Mesenchymal stem cell (in vitro differentiated cells and primary cell): ENCODE results near the gene ATP7B.

ENCODE experiments used
- DNase-seq: peaks from one replicate; pipeline ENCODE4 v3.0.0-alpha.2; 2013
- H2AFZ ChIP-seq: one replicate; pipeline ENCODE4 v1.6.1; 2013; ENCODE audit warnings: low read depth, mild to moderate bottlenecking, control low read depth, inconsistent platforms, low read length, moderate library complexity
- H2AK5ac ChIP-seq: 2 replicates; pipeline ENCODE4 v1.6.1; 2013; ENCODE audit warnings: low read length, moderate library complexity, mild to moderate bottlenecking, inconsistent platforms; ENCODE audit not compliant: severe bottlenecking
- H2BK120ac ChIP-seq: one replicate; pipeline ENCODE4 v1.6.1; 2013; ENCODE audit warnings: low read depth, mild to moderate bottlenecking, inconsistent platforms, low read length, moderate library complexity
- H2BK12ac ChIP-seq, 2 experiments: one replicate each; pipeline ENCODE4 v1.6.1; 2013; ENCODE audit warnings: inconsistent platforms in 2 of 2, low read length in 2 of 2, mild to moderate bottlenecking in 2 of 2, moderate library complexity in 2 of 2, control low read depth in 1 of 2
- H2BK15ac ChIP-seq: one replicate; pipeline ENCODE4 v1.6.1; 2013; ENCODE audit warnings: mild to moderate bottlenecking, low read depth, inconsistent platforms; ENCODE audit not compliant: poor library complexity, severe bottlenecking
- H2BK5ac ChIP-seq: 2 replicates; pipeline ENCODE4 v1.6.1; 2013; ENCODE audit warnings: low read depth, mild to moderate bottlenecking, low read length, control low read depth, inconsistent platforms; ENCODE audit not compliant: poor library complexity, severe bottlenecking
- H3K14ac ChIP-seq, 2 experiments: one replicate each; pipeline ENCODE4 v1.6.1; 2013; ENCODE audit warnings: inconsistent platforms in 2 of 2, low read length in 2 of 2, control low read depth in 1 of 2, mild to moderate bottlenecking in 1 of 2, moderate library complexity in 1 of 2
- H3K18ac ChIP-seq, 2 experiments: one replicate each; pipeline ENCODE4 v1.6.1; 2013; ENCODE audit warnings: inconsistent platforms in 2 of 2, low read length in 2 of 2, control low read depth in 1 of 2, low read depth in 1 of 2, mild to moderate bottlenecking in 1 of 2
- H3K23ac ChIP-seq, 2 experiments: one replicate each; pipeline ENCODE4 v1.6.1; 2013; ENCODE audit warnings: inconsistent platforms in 2 of 2, low read length in 2 of 2, mild to moderate bottlenecking in 2 of 2, moderate library complexity in 2 of 2, control low read depth in 1 of 2
- H3K27ac ChIP-seq: 2 replicates; pipeline ENCODE4 v1.5.1; 2013; ENCODE audit warnings: mild to moderate bottlenecking, moderate library complexity, low read length, control low read depth, inconsistent platforms; ENCODE audit not compliant: poor library complexity, severe bottlenecking
- H3K27me3 ChIP-seq, 2 experiments: 2 replicates each; pipeline versions ENCODE4 v1.6.1 to v1.7.0; 2013; ENCODE audit warnings: low read length in 2 of 2, mild to moderate bottlenecking in 2 of 2, moderate library complexity in 2 of 2, control low read depth in 1 of 2, inconsistent platforms in 1 of 2; ENCODE audit not compliant: control insufficient read depth in 1 of 2, insufficient read depth in 1 of 2
- H3K36me3 ChIP-seq, 2 experiments: 2 replicates each; pipeline versions ENCODE4 v1.6.1 to v1.7.0; 2013; ENCODE audit warnings: low read length in 2 of 2, control low read depth in 1 of 2, inconsistent platforms in 1 of 2, low read depth in 1 of 2, mild to moderate bottlenecking in 1 of 2; ENCODE audit not compliant: insufficient read depth in 2 of 2, control insufficient read depth in 1 of 2
- H3K4ac ChIP-seq, 2 experiments: one replicate each; pipeline ENCODE4 v1.6.1; 2013; ENCODE audit warnings: inconsistent platforms in 2 of 2, low read length in 2 of 2, mild to moderate bottlenecking in 2 of 2, moderate library complexity in 2 of 2, control low read depth in 1 of 2, low read depth in 1 of 2
- H3K4me1 ChIP-seq: 2 replicates; pipeline ENCODE4 v1.6.1; 2013; ENCODE audit warnings: low read depth, low read length, control low read depth; ENCODE audit not compliant: control insufficient read depth, insufficient read depth
- H3K4me2 ChIP-seq: 2 replicates; pipeline ENCODE4 v1.6.1; 2013; ENCODE audit warnings: low read length, mild to moderate bottlenecking, inconsistent platforms; ENCODE audit not compliant: poor library complexity, severe bottlenecking
- H3K4me3 ChIP-seq, 2 experiments: 2 replicates each; pipeline versions ENCODE4 v1.5.1 to v1.7.0; 2013; ENCODE audit warnings: low read length in 2 of 2, mild to moderate bottlenecking in 2 of 2, control low read depth in 1 of 2, low read depth in 1 of 2; ENCODE audit not compliant: insufficient read depth in 1 of 2
- H3K79me1 ChIP-seq: replicated peaks from 2 replicates; pipeline ENCODE4 v1.6.1; 2013; ENCODE audit warnings: mild to moderate bottlenecking, control low read depth, low read length, inconsistent platforms; ENCODE audit not compliant: poor library complexity, severe bottlenecking
- H3K9ac ChIP-seq: 2 replicates; pipeline ENCODE4 v1.7.0; 2013; ENCODE audit warnings: mild to moderate bottlenecking, low read length, moderate library complexity
- H3K9me3 ChIP-seq: 2 replicates; pipeline ENCODE4 v1.7.0; 2013; ENCODE audit warnings: mild to moderate bottlenecking, low read length; ENCODE audit not compliant: control insufficient read depth
- H4K8ac ChIP-seq: one replicate; pipeline ENCODE4 v1.6.1; 2013; ENCODE audit warnings: inconsistent platforms, mild to moderate bottlenecking, low read length, moderate library complexity
- H4K91ac ChIP-seq: one replicate; pipeline ENCODE4 v1.6.1; 2013; ENCODE audit warnings: mild to moderate bottlenecking, low read length, inconsistent platforms
- WGBS: methylation state at CpG from one replicate; pipeline ENCODE4 v1.1.7; 2013; ENCODE audit warnings: mixed read lengths; 5-methylcytosine and 5-hydroxymethylcytosine counted together

The ATP7B gene

GRCh38 chr13:52047463-52047862 is 36.2 kb upstream of the ATP7B start:
- H3K14ac ChIP-seq, result no peak overlapping the region
- no peak overlapping the region for H2BK5ac ChIP-seq
- H2AK5ac ChIP-seq, result no peak overlapping the region
- no peak overlapping the region for H2BK15ac ChIP-seq
- no peak overlapping the region for H3K23ac ChIP-seq
- no peaks in the 10 kb centered on the region for H3K79me1 ChIP-seq
- no peak overlapping the region for H3K4me2 ChIP-seq
- no peak overlapping the region for H3K4me3 ChIP-seq
- no peak overlapping the region for H4K91ac ChIP-seq
- no peak overlapping the region for H3K18ac ChIP-seq
- H3K9ac ChIP-seq, result no peak overlapping the region
- H3K4ac ChIP-seq, result no peak overlapping the region
- H3K4me1 ChIP-seq, result no peaks in the 10 kb centered on the region
- no peak for DNase-seq
- no peak overlapping the region for H2BK120ac ChIP-seq
- no peak overlapping the region for H2AFZ ChIP-seq
- no peak overlapping the region for H4K8ac ChIP-seq
- H3K27ac ChIP-seq, result no peak overlapping the region
- no peaks in the 10 kb centered on the region for H3K36me3 ChIP-seq
- WGBS, result 94% methylated on average over 3 of the region's 3 CpGs
- no peaks in the 10 kb centered on the region for H3K9me3 ChIP-seq
- no peak overlapping the region for H2BK12ac ChIP-seq
- no peaks in the 10 kb centered on the region for H3K27me3 ChIP-seq

- Histone ChIP-seq H3K18ac (no peak overlapping the region), H3K4me2 (no peak overlapping the region), H2AK5ac (no peak overlapping the region), H3K79me1 (peaks cover 2% of the 10 kb centered on the region), H3K36me3 (no peaks in the 10 kb centered on the region), H3K4me3 (no peak overlapping the region), H2BK5ac (no peak overlapping the region), H3K9ac (no peak overlapping the region), H2BK15ac (no peak overlapping the region), H2BK120ac (no peak overlapping the region), H2AFZ (no peak overlapping the region), H3K27ac (no peak overlapping the region), H3K9me3 (no peaks in the 10 kb centered on the region), H3K4me1 (no peaks in the 10 kb centered on the region), H4K91ac (no peak overlapping the region), H3K14ac (no peak overlapping the region), H4K8ac (no peak overlapping the region), H2BK12ac (no peak overlapping the region), H3K4ac (no peak overlapping the region), H3K23ac (no peak overlapping the region), H3K27me3 (no peaks in the 10 kb centered on the region)
- WGBS, result 100% methylated on average over 3 of the region's 3 CpGs
- DNase-seq, result no peak
Observed at GRCh38 chr13:52043675-52044074, 32.4 kb upstream of the ATP7B start.

DNA sequence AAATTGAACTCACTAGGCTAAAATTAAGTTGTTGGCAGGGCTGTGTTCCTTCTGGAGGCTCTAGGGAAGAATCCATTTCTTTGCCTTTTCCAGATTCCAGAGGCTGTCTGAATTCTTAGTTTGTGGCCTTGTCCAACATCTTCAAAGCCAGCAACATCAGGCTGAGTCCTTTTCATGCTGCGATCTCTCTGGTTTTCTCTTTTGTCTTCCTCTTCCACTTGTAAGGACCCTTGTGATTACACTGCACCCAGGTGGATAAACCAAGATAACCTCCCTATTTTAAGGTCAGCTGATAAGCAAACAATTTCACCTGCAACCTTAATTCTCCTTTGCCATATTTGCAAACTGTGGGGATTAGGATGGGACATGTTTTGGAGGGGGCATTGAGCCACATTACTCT is 24.8 kb upstream of the ATP7B start:
- no peak overlapping the region for H3K18ac ChIP-seq
- no peak overlapping the region for H3K9ac ChIP-seq
- no peaks in the 10 kb centered on the region for H3K36me3 ChIP-seq
- H2AK5ac ChIP-seq, result no peak overlapping the region
- H3K27me3 ChIP-seq, result no peaks in the 10 kb centered on the region
- no peak overlapping the region for H2BK15ac ChIP-seq
- no peak for DNase-seq
- no peak overlapping the region for H2AFZ ChIP-seq
- no peak overlapping the region for H3K4me3 ChIP-seq
- no peak overlapping the region for H3K14ac ChIP-seq
- H3K4ac ChIP-seq, result no peak overlapping the region
- H4K91ac ChIP-seq, result no peak overlapping the region
- H2BK5ac ChIP-seq, result no peak overlapping the region
- H3K4me2 ChIP-seq, result no peak overlapping the region
- no peak overlapping the region for H3K23ac ChIP-seq
- H3K4me1 ChIP-seq, result no peaks in the 10 kb centered on the region
- no peak overlapping the region for H3K27ac ChIP-seq
- peaks cover 6% of the 10 kb centered on the region for H3K79me1 ChIP-seq
- 94% methylated on average over 1 of the region's 1 CpG for WGBS
- no peak overlapping the region for H2BK120ac ChIP-seq
- H3K9me3 ChIP-seq, result no peaks in the 10 kb centered on the region
- H4K8ac ChIP-seq, result no peak overlapping the region
- no peak overlapping the region for H2BK12ac ChIP-seq

DNA sequence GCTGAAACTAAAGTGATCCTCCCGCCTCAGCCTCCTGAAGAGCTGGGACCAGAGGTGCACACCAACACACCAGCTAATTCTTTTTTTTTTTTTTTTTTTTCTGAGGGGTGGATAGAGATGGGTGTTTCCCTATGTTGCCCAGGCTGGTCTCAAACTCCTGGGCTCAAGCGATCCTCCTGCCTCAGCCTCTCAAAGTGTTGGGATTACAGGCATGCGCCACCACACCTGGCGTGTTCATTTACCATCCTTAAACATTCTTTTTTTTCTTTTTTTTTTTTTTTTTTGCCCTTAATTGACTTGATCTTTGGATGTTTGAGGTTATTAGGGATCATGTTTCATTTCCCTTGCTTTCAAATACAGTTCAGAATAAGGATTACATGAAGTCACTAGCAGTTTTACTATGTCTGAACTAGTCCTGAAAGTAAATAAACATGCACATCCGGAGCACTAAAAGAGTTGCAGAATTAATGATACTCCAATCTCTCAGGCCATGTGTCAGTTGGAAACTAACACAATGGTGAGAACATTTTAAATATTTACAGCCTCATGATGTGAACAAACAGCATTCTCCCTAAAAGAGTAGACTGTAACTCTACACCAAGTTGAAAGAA is 23.5 kb upstream of the ATP7B start:
- Histone ChIP-seq H2AFZ (no peak overlapping the region), H3K14ac (no peak overlapping the region), H2AK5ac (no peak overlapping the region), H3K4me2 (no peak overlapping the region), H2BK120ac (no peak overlapping the region), H3K9ac (no peak overlapping the region), H3K27ac (no peak overlapping the region), H3K4ac (no peak overlapping the region), H3K4me1 (no peaks in the 10 kb centered on the region), H3K4me3 (no peak overlapping the region), H2BK15ac (no peak overlapping the region), H2BK5ac (no peak overlapping the region), H2BK12ac (no peak overlapping the region), H3K27me3 (no peaks in the 10 kb centered on the region), H4K8ac (no peak overlapping the region), H3K79me1 (peaks cover 16% of the 10 kb centered on the region), H3K18ac (no peak overlapping the region), H4K91ac (no peak overlapping the region), H3K36me3 (no peaks in the 10 kb centered on the region), H3K23ac (no peak overlapping the region), H3K9me3 (no peaks in the 10 kb centered on the region)
- 89% methylated on average over 1 of the region's 5 CpGs for WGBS
- DNase-seq, result peak; percentile 3
